Pancreas (tissue), 10 donors: ENCODE results near the gene ZBTB7C. TPM values are rescaled to one million over a fixed set of nuclear protein-coding genes. Genes with fewer than 3 reads are reported as not detected.

Experiments used
- ATAC-seq, 4 donors: fragments of 200-7000 bp; cut with Tn5 transposase; one replicate each; pipeline versions ENCODE4 v1.8.0 to v1.9.1; 2020; ENCODE audit warnings: mild to moderate bottlenecking in 4 of 4, moderate library complexity in 4 of 4
- DNase-seq, 6 donors: peaks; one replicate each; pipeline ENCODE4 v3.0.0-alpha.2; 2020
- FAIRE-seq: peaks from 2 replicates; lab custom pipeline; 2012; peaks lifted over from hg19 to GRCh38; lab: Jason Lieb, UNC
- H3K27ac ChIP-seq, 4 donors: fragments of 200-600 bp; sonication (generic); 1 replicate in 3 of 4; 2 replicates in 1 of 4; pipeline versions ENCODE4 v1.5.0 to v1.8.0; 2020
- H3K27me3 ChIP-seq, 4 donors: fragments of 200-600 bp; one replicate each; pipeline ENCODE4 v1.8.0; 2021
- H3K36me3 ChIP-seq, 3 donors: fragments of 200-600 bp; sonication (generic) in 1 of 3; one replicate each; pipeline versions ENCODE4 v1.5.0 to v1.8.0; 2020 to 2021
- H3K4me1 ChIP-seq, 3 donors: fragments of 200-600 bp; one replicate each; pipeline ENCODE4 v1.8.0; 2021
- H3K4me3 ChIP-seq, 4 donors: fragments of 200-600 bp; sonication (generic) in 2 of 4; one replicate each; pipeline versions ENCODE4 v1.5.0 to v1.8.0; 2020 to 2021
- H3K9me3 ChIP-seq, 4 donors: fragments of 200-600 bp; one replicate each; pipeline ENCODE4 v1.8.0; 2021
- CTCF ChIP-seq, 4 donors: fragments of 200-600 bp; sonication (generic) in 3 of 4; IDR thresholded peaks; one replicate each; pipeline versions ENCODE4 v1.5.0 to v1.8.0; 2021; ENCODE audit warnings: antibody characterized with exemption in 4 of 4
- WGBS, 2 donors: extraction: QIAGEN DNeasy Blood & Tissue Kit; methylation state at CpG; one replicate each; pipeline ENCODE4 v1.1.7; 2013; 5-methylcytosine and 5-hydroxymethylcytosine counted together
- intact Hi-C, 3 donors: fragments of 100-400 bp; cut with DNase I; formaldehyde crosslinking; loops; one replicate each; pipeline versions ENCODE4 v1.11.1 to v1.14.2; 2022
- polyA plus RNA-seq, 2 donors: library from polyadenylated mRNA; stranded (reverse); fragments of 200-250 nt; gene quantifications; one replicate each; pipeline ENCODE4 v1.2.3, GENCODE V29; 2013
- total RNA-seq, 6 donors: library from RNA; stranded (reverse); fragmentation: NEBNext Ultra II Directional in 4 of 6; extraction: Animal tissue kit (Norgen Biotek cat#: 25700) in 4 of 6; gene quantifications; one replicate each; pipeline versions ENCODE4 v1.2.1 to v1.2.4, GENCODE V29; 2021 to 2023
- donor health status: healthy with polysubstance abuse.
- donor health status: DM: no; HTN: no; CAD: no; lungs with moderate emphysema.
- donor health status: DM: no; HTN: no; CAD: no.
- donor health status: control.
- donor health status: control.
- donor health status: Bipolar disorder and iron deficiency.
- donor health status: DM: yes; HTN: yes; CAD: no.
- donor health status: DM: no; HTN: no; CAD: no.
- donor health status: DM: no; HTN: no; CAD: no.
- donor health status: DM: yes; HTN: yes; CAD: no.

ZBTB7C gene
- total and polyA plus RNA-seq, 8 donors = 0.35 to 1.7 (median 0.91) TPM

- no peak overlapping the region for H3K27ac ChIP-seq
- FAIRE-seq = no peak
- ATAC-seq = no peak
- H3K9me3 ChIP-seq = no peaks in the 10 kb centered on the region
- TF ChIP-seq CTCF (IDR thresholded peaks at IDR 0.05) = no peak
- no peaks in the 10 kb centered on the region for H3K36me3 ChIP-seq
- intact Hi-C loops = no loop called here
- H3K4me1 ChIP-seq = peaks cover 0 to 3% (median 0%) of the 10 kb centered on the region in 3 donors
- no peak overlapping the region for H3K4me3 ChIP-seq
- no peak for DNase-seq
- H3K27me3 ChIP-seq = no peaks in the 10 kb centered on the region
- WGBS, 2 donors = 89 to 100% methylated on average over 3 of the region's 3 CpGs
These were observed 266.8 kb downstream of the ZBTB7C start for GRCh38 chr18:48142353-48142752.

GRCh38 chr18:48140731-48141130 lies 268.5 kb downstream of the ZBTB7C start:
- Histone ChIP-seq H3K36me3 (no peaks in the 10 kb centered on the region), H3K9me3 (no peaks in the 10 kb centered on the region), H3K27me3 (no peaks in the 10 kb centered on the region), H3K4me1 (peaks cover 3 to 6% (median 5%) of the 10 kb centered on the region in 3 donors), H3K27ac (no peak overlapping the region), H3K4me3 (no peak overlapping the region)
- FAIRE-seq (no peak), ATAC-seq (no peak), DNase-seq (no peak)
- TF ChIP-seq CTCF (IDR thresholded peaks at IDR 0.05) = no peak
- WGBS, 2 donors = 91 to 95% methylated on average over 10 of the region's 10 CpGs
- intact Hi-C loops = no loop called here

- H3K9me3 ChIP-seq = no peaks in the 10 kb centered on the region
- no peaks in the 10 kb centered on the region for H3K27me3 ChIP-seq
- H3K36me3 ChIP-seq = no peaks in the 10 kb centered on the region
- intact Hi-C loops = no loop called here
- ATAC-seq = peak; percentile 66 to 86 (median 73)
- peak overlapping the region in 3 of 4 donors; percentile 37 to 50 (median 42) for H3K27ac ChIP-seq
- peaks cover 6 to 7% (median 7%) of the 10 kb centered on the region in 3 donors for H3K4me1 ChIP-seq
- DNase-seq = peak; percentile 64 to 83 (median 78)
- no peak for TF ChIP-seq CTCF (IDR thresholded peaks at IDR 0.05)
- H3K4me3 ChIP-seq = no peak overlapping the region
- 28 to 43% methylated on average over 14 of the region's 14 CpGs for WGBS, 2 donors
- FAIRE-seq = no peak
These were observed 269.5 kb downstream of the ZBTB7C start for GRCh38 chr18:48139431-48140347.

- peaks cover 6 to 7% (median 7%) of the 10 kb centered on the region in 3 donors for H3K4me1 ChIP-seq
- ATAC-seq (peak in 3 of 4 donors; percentile 7 to 28 (median 17)), FAIRE-seq (no peak), DNase-seq (no peak)
- H3K27me3 ChIP-seq = no peaks in the 10 kb centered on the region
- H3K36me3 ChIP-seq = no peaks in the 10 kb centered on the region
- TF ChIP-seq CTCF (IDR thresholded peaks at IDR 0.05) = no peak
- peak overlapping the region in 2 of 4 donors; percentile 22 to 50 for H3K27ac ChIP-seq
- H3K4me3 ChIP-seq = no peak overlapping the region
- H3K9me3 ChIP-seq = no peaks in the 10 kb centered on the region
- intact Hi-C loops = no loop called here
- WGBS, 2 donors = 55 to 60% methylated on average over 7 of the region's 7 CpGs
These were observed 270.3 kb downstream of the ZBTB7C start for GRCh38 chr18:48138660-48139430.
